Ectodermal cell (in vitro differentiated cells): Measurements from ENCODE around the gene RBMS3.

Experiments used
- H3K27ac ChIP-seq: 2 replicates; pipeline ENCODE4 v1.7.0; 2013; ENCODE audit warnings: mild to moderate bottlenecking, low read depth, low read length; ENCODE audit not compliant: insufficient read depth, poor library complexity, severe bottlenecking
- H3K27me3 ChIP-seq: 2 replicates; pipeline ENCODE4 v1.7.0; 2013; ENCODE audit warnings: mild to moderate bottlenecking, low read length; ENCODE audit not compliant: insufficient read depth, control insufficient read depth, poor library complexity, severe bottlenecking
- H3K36me3 ChIP-seq: one replicate; pipeline ENCODE4 v1.7.0; 2013; ENCODE audit warnings: low read length; ENCODE audit not compliant: control insufficient read depth, insufficient read depth
- H3K4me1 ChIP-seq: one replicate; pipeline ENCODE4 v1.7.0; 2013; ENCODE audit warnings: low read length; ENCODE audit not compliant: control insufficient read depth, insufficient read depth
- H3K4me3 ChIP-seq: 2 replicates; pipeline ENCODE4 v1.7.0; 2013; ENCODE audit warnings: low read depth, low read length, control low read depth; ENCODE audit not compliant: insufficient read depth
- H3K9me3 ChIP-seq: 2 replicates; pipeline ENCODE4 v1.7.0; 2013; ENCODE audit warnings: mild to moderate bottlenecking, low read length, moderate library complexity; ENCODE audit not compliant: control insufficient read depth
- WGBS, 2 experiments: methylation state at CpG; one replicate each; pipeline ENCODE4 v1.1.7; 2013; ENCODE audit warnings: missing lambda C conversion rate in 2 of 2; 5-methylcytosine and 5-hydroxymethylcytosine counted together

The RBMS3 gene

GRCh38 chr3:29335438-29335837 lies 54.6 kb downstream of the RBMS3 start:
- Histone ChIP-seq H3K36me3 (no peaks in the 10 kb centered on the region), H3K4me1 (no peaks in the 10 kb centered on the region), H3K27me3 (no peaks in the 10 kb centered on the region), H3K9me3 (no peaks in the 10 kb centered on the region), H3K27ac (no peak overlapping the region), H3K4me3 (no peak overlapping the region)
- 51 to 63% methylated on average over 6 of the region's 6 CpGs for WGBS, 2 experiments

GRCh38 chr3:29335943-29336342 lies 55.1 kb downstream of the RBMS3 start:
- Histone ChIP-seq H3K4me1 (no peaks in the 10 kb centered on the region), H3K36me3 (no peaks in the 10 kb centered on the region), H3K4me3 (no peak overlapping the region), H3K27me3 (no peaks in the 10 kb centered on the region), H3K27ac (no peak overlapping the region), H3K9me3 (no peaks in the 10 kb centered on the region)
- WGBS, 2 experiments = 89 to 97% methylated on average over 3 to 4 of the region's 4 CpGs

- no peak overlapping the region for H3K4me3 ChIP-seq
- H3K36me3 ChIP-seq = no peaks in the 10 kb centered on the region
- no peak overlapping the region for H3K27ac ChIP-seq
- no peaks in the 10 kb centered on the region for H3K27me3 ChIP-seq
- no peaks in the 10 kb centered on the region for H3K9me3 ChIP-seq
- H3K4me1 ChIP-seq = no peaks in the 10 kb centered on the region
Measured at GRCh38 chr3:29337565-29337964, 56.7 kb downstream of the RBMS3 start.

GRCh38 chr3:29338377-29338776 lies 57.5 kb downstream of the RBMS3 start:
- H3K36me3 ChIP-seq = no peaks in the 10 kb centered on the region
- no peaks in the 10 kb centered on the region for H3K4me1 ChIP-seq
- no peaks in the 10 kb centered on the region for H3K9me3 ChIP-seq
- no peak overlapping the region for H3K4me3 ChIP-seq
- H3K27me3 ChIP-seq = no peaks in the 10 kb centered on the region
- no peak overlapping the region for H3K27ac ChIP-seq

- Histone ChIP-seq H3K4me1 (no peaks in the 10 kb centered on the region), H3K9me3 (no peaks in the 10 kb centered on the region), H3K36me3 (no peaks in the 10 kb centered on the region), H3K27ac (no peak overlapping the region), H3K4me3 (no peak overlapping the region), H3K27me3 (no peaks in the 10 kb centered on the region)
- WGBS, 2 experiments = 86 to 95% methylated on average over 7 to 8 of the region's 8 CpGs
Measured at GRCh38 chr3:29339016-29339833, 58.4 kb downstream of the RBMS3 start.

- WGBS, 2 experiments = 90 to 97% methylated on average over 3 of the region's 3 CpGs
- Histone ChIP-seq H3K27ac (no peak overlapping the region), H3K36me3 (no peaks in the 10 kb centered on the region), H3K27me3 (no peaks in the 10 kb centered on the region), H3K4me1 (no peaks in the 10 kb centered on the region), H3K4me3 (no peak overlapping the region), H3K9me3 (no peaks in the 10 kb centered on the region)
Measured at GRCh38 chr3:29344154-29344553, 63.3 kb downstream of the RBMS3 start.

- Histone ChIP-seq H3K27ac (no peak overlapping the region), H3K36me3 (no peaks in the 10 kb centered on the region), H3K9me3 (no peaks in the 10 kb centered on the region), H3K27me3 (no peaks in the 10 kb centered on the region), H3K4me3 (no peak overlapping the region), H3K4me1 (no peaks in the 10 kb centered on the region)
- 80% methylated on average over 1 of the region's 1 CpG; no CpG with 5 or more reads in 1 of the 2 experiments for WGBS, 2 experiments
Measured at GRCh38 chr3:29344935-29345334, 64.1 kb downstream of the RBMS3 start.

- Histone ChIP-seq H3K27ac (no peak overlapping the region), H3K4me1 (no peaks in the 10 kb centered on the region), H3K9me3 (no peaks in the 10 kb centered on the region), H3K4me3 (no peak overlapping the region), H3K36me3 (no peaks in the 10 kb centered on the region), H3K27me3 (no peaks in the 10 kb centered on the region)
- 62 to 78% methylated on average over 3 of the region's 3 CpGs for WGBS, 2 experiments
Measured at GRCh38 chr3:29345516-29346300, 64.8 kb downstream of the RBMS3 start.

GRCh38 chr3:29346828-29347227 lies 66.0 kb downstream of the RBMS3 start:
- no peaks in the 10 kb centered on the region for H3K4me1 ChIP-seq
- 70 to 80% methylated on average over 1 of the region's 1 CpG for WGBS, 2 experiments
- no peaks in the 10 kb centered on the region for H3K27me3 ChIP-seq
- H3K36me3 ChIP-seq = no peaks in the 10 kb centered on the region
- H3K4me3 ChIP-seq = no peak overlapping the region
- no peaks in the 10 kb centered on the region for H3K9me3 ChIP-seq
- H3K27ac ChIP-seq = no peak overlapping the region

- H3K27ac ChIP-seq = no peak overlapping the region
- no peak overlapping the region for H3K4me3 ChIP-seq
- no peaks in the 10 kb centered on the region for H3K36me3 ChIP-seq
- no peaks in the 10 kb centered on the region for H3K27me3 ChIP-seq
- H3K4me1 ChIP-seq = no peaks in the 10 kb centered on the region
- WGBS, 2 experiments = 89 to 94% methylated on average over 3 to 5 of the region's 5 CpGs
- no peaks in the 10 kb centered on the region for H3K9me3 ChIP-seq
Measured at GRCh38 chr3:29347412-29347811, 66.5 kb downstream of the RBMS3 start.
